K562 treated with DMSO at 1 percent for 4 hours (cell line): ENCODE results near the gene RUSC1. TPM values are rescaled to one million over a fixed set of nuclear protein-coding genes. Genes with fewer than 3 reads are reported as not detected.

Experiments used
- total RNA-seq: library from RNA; unstranded; fragments of 300-600 nt; gene quantifications from 2 replicates; pipeline ENCODE4 v1.2.3, GENCODE V29; 2022; ENCODE audit not compliant: insufficient read depth

Gene RUSC1, protein sequence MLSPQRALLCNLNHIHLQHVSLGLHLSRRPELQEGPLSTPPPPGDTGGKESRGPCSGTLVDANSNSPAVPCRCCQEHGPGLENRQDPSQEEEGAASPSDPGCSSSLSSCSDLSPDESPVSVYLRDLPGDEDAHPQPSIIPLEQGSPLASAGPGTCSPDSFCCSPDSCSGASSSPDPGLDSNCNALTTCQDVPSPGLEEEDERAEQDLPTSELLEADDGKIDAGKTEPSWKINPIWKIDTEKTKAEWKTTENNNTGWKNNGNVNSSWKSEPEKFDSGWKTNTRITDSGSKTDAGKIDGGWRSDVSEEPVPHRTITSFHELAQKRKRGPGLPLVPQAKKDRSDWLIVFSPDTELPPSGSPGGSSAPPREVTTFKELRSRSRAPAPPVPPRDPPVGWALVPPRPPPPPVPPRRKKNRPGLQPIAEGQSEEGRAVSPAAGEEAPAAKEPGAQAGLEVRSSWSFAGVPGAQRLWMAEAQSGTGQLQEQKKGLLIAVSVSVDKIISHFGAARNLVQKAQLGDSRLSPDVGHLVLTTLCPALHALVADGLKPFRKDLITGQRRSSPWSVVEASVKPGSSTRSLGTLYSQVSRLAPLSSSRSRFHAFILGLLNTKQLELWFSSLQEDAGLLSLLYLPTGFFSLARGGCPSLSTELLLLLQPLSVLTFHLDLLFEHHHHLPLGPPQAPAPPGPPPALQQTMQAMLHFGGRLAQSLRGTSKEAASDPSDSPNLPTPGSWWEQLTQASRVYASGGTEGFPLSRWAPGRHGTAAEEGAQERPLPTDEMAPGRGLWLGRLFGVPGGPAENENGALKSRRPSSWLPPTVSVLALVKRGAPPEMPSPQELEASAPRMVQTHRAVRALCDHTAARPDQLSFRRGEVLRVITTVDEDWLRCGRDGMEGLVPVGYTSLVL
- total RNA-seq, result 40.3 and 62.8 TPM in 2 replicates

GRCh38 chr1:155320661-155321617 is at the start of gene RUSC1:
Gene RUSC1 (plus strand): TSS chr1:155320894. CDS start chr1:155321774, 880 bp downstream.

GRCh38 chr1:155273343-155274245 is 47.1 kb upstream of the RUSC1 start, which contains the start of gene CLK2:
Gene CLK2 (minus strand): TSS chr1:155273504. CDS start chr1:155270977, 2,527 bp downstream.

GRCh38 chr1:155277070-155277901 is 43.4 kb upstream of the RUSC1 start, which contains the start of gene HCN3:
Gene HCN3 (plus strand): TSS chr1:155277463. CDS start chr1:155277591, 128 bp downstream.

DNA sequence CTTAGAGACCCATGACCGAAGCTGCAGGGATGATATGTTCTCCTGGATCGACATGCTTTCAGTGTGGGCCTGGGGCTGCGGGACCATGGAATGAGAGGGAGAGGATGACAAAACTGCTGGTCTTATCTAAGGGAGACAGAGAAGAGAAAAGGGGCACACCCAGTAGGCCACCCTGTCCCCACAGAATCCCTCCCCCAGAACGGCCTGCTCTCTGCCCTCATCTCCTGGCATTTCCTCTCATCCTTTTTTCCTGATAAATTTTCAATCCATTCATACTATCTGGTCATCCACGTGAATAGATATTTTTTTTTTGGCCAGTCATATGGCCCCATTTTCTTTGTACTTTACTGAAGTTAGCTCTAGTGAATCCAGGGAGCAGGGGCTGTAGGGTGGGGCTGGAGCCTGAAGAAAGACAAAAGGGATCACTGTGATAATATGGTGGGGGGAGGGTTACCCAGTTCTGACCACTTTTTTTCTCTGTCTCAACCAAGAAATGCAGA is 19.3 kb upstream of the RUSC1 start, which contains the start of gene PKLR:
TSS of gene PKLR (minus strand) at position 97 of the 500 bp plus-strand sequence. CDS start at position 54, 43 bp downstream.

DNA sequence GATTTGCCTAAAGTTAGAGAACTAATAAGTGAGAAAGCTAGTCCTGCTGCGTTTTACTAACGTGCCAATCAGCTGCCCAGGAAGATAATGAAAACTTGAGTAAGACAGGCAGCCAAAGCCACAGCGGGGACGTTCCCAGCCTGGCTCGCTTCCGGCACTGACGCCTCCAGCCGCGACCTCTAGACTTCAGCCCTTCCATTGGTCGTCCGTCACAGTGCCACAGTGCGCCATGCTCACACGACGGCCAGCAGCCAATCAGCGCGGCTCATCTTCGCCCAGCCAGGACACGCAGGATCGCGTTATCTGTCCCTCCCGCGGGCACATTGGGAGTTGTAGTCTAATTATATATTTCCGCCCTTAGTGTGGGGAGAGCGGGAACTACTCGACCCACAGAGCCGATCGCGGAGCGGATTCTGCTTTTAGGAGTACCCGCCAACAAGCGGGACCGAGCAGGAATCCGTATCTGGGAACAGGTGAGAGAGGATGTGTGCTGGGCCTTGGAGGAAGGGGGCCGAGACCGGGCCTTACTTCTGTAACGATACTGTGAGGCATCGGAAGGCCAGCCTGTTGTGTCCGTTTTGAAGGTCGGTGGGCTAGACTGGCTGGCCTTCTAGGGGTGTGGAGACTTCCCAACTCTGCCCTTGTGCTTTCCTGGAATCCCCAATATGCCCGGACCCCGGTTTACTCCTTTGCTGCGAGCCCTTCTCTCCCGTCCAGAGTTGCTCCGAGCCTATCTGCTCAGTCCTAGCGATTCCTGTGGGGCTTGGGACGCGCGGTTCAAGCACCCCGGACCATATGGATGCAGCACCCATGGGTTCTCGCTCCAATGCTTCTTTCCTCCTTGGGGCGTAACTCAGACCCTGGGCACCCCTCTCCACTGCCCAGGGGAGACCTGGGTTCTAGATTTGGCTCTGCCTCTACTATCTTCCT is 11.9 kb upstream of the RUSC1 start, which contains the start of gene FDPS:
TSS of gene FDPS (plus strand) at position 374 of the 930 bp plus-strand sequence. CDS start 924 bp downstream, outside the sequence.

Other genes starting within 250 kb of the RUSC1 start
- gene EFNA3, start 242.1 kb upstream of the RUSC1 start, total RNA-seq, result 3.1 and 5.9 TPM in 2 replicates
- gene EFNA1, start 193.0 kb upstream of the RUSC1 start, total RNA-seq, result 5.1 and 5.9 TPM in 2 replicates
- 96.4 and 104 TPM in 2 replicates for gene SLC50A1, start 185.0 kb upstream of the RUSC1 start, total RNA-seq
- 120 and 130 TPM in 2 replicates for gene DPM3, start 180.4 kb upstream of the RUSC1 start, total RNA-seq
- gene KRTCAP2, start 147.6 kb upstream of the RUSC1 start, total RNA-seq, result 290 and 308 TPM in 2 replicates
- gene TRIM46, start 147.0 kb upstream of the RUSC1 start, total RNA-seq, result 0.40 TPM in 1 of 2 replicates, not detected in the other
- 5.3 and 6.6 TPM in 2 replicates for gene THBS3, start 113.0 kb upstream of the RUSC1 start, total RNA-seq
- gene MTX1, start 112.2 kb upstream of the RUSC1 start, total RNA-seq, result 69.3 and 70.9 TPM in 2 replicates
- gene ENTREP3, start 65.4 kb upstream of the RUSC1 start, total RNA-seq, result 30.0 and 43.2 TPM in 2 replicates
- gene SCAMP3, start 58.5 kb upstream of the RUSC1 start, total RNA-seq, result 109 and 131 TPM in 2 replicates
- 28.5 and 34.6 TPM in 2 replicates for gene CLK2, start 47.4 kb upstream of the RUSC1 start, total RNA-seq
- 3.2 and 4.2 TPM in 2 replicates for gene HCN3, start 43.4 kb upstream of the RUSC1 start, total RNA-seq
- 25.1 and 25.8 TPM in 2 replicates for gene PKLR, start 19.5 kb upstream of the RUSC1 start, total RNA-seq
- 237 and 248 TPM in 2 replicates for gene FDPS, start 12.0 kb upstream of the RUSC1 start, total RNA-seq
- 6.7 and 11.1 TPM in 2 replicates for gene ASH1L, start 241.9 kb downstream of the RUSC1 start, total RNA-seq